EH (cell line): ENCODE results near the gene AHRR.

Experiments used
- DNase-seq: peaks from one replicate; pipeline ENCODE4 v3.0.0-alpha.2; 2015; ENCODE audit warnings: low read depth

AHRR gene

GRCh38 chr5:430214-430925 is 108.9 kb downstream of the AHRR start:
- no peak for DNase-seq

- peak; percentile 45 for DNase-seq
Measured at GRCh38 chr5:431001-431710, 109.6 kb downstream of the AHRR start.

DNA sequence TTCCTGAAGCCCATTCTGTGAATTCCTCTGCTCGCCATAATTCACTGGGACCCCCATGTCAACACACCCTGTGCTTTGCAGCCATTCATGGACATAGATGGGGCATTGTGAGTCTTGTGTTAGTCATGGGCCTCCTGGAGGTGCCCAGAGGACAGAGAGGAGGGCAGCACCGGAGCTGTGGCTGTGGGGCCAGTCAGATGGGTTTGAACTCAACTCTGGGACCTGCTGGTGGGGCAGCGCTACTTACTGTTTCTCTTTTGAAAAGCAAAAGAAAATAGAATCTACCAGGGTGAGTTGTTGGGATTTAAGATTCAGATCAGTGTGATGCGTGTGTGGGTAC is 110.2 kb downstream of the AHRR start:
- no peak for DNase-seq

GRCh38 chr5:432201-432927 is 110.8 kb downstream of the AHRR start:
- no peak for DNase-seq

DNA sequence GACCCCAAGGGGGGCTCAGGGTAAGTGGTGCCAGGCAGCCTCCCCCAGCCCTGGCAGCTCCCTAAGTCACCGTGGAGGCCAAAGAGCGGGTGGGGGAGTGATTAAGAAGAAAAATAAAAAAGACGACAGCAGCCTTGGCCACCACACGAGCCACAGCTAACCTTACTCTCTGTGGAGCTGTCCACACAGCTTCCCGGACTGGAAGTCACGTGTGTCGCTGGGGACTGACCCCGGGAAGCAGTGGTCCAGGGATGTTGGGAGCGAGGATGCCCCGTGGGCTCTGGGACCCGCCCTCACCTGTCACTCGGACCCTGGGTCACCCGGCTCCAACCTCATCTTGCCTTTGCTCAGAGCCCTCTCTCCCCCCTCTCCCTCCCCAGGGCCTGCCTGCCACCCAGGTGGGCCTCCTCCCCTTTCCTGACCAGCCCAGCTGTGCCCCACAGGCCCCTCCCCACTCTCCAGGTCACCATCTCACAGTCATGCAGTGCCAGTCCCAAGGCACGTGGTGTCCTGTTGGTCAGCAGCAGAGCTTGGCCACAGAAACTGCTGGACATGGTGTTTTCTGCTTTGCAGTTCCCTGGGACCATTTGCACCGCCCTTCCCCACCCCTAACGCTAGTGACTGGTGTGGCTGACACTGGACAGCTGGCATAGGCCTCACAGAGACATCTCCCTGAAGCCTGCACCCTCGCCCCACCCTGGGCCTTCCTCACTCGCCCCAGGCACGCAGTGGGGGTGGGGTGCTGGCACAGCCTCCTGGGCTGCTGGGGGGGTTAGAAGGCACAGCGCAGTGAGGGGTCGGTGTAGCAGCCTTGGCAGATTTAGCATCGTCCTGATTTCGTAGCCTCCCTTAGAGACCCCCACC is 111.6 kb downstream of the AHRR start:
- DNase-seq = no peak

DNA sequence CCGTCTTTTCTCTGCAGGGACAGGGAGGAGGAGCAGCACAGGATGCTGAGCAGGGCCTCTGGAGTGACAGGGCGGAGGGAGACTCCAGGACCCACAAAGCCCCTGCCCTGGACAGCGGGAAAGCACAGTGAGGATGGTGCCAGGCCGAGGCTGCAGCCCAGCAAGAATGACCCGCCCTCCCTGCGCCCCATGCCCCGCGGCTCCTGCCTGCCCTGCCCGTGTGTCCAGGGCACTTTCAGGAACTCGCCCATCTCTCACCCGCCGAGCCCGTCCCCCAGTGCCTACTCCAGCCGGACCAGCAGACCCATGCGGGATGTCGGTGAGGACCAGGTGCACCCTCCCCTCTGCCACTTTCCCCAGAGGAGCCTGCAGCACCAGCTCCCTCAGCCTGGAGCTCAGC is 112.3 kb downstream of the AHRR start:
- no peak for DNase-seq

GRCh38 chr5:434443-435146 is 113.1 kb downstream of the AHRR start:
- no peak for DNase-seq

GRCh38 chr5:435156-435790 is 113.8 kb downstream of the AHRR start:
- no peak for DNase-seq

DNA sequence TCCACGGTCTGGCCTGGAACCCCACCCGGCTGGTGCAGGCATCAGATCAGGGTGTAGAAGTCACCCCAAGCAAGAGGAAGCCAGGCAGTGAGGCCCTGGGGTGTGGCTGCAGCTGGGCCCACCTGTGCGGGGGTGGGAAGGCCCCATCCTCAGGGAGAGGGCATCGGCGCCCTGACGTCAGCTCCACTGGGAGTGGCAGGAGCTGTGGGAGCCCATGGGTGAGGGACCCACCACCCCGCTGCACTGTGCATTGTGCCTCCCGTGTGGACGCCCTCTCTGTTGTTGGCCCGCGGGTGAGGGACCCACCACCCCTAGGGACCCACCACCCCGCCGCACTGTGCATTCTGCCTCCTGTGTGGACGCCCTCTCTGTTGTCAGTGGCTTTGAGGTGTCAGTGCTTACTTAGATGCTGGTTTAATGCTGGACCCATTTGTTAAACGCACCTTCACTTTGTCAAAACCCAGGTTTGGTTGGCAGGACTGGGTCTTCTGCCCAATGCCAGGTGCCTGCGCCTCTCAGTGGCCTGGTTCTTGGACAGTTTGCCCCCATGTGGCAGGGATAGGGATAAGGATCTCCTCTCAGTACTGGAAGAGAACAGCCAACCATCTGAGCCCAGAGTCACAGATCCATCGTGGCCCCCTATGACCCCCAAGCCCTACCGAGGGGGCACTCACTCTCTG is 114.6 kb downstream of the AHRR start:
- DNase-seq = peak; percentile 52

DNA sequence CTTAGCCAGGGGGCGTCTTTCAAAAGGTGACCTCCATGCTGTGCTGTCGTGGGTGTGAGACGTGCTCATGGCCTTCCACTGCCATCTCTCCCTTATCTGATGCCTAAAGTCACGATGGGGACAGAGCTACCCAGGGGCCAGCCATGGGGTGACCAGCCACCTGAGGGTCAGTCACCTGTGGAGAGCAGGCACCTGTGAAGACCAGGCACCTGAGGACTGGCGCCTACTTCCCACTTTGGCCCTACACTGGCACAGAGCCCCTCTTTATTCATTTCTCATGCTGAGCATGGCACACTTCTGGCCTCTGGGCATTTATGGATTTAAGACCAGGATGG is 115.1 kb downstream of the AHRR start:
- no peak for DNase-seq

DNA sequence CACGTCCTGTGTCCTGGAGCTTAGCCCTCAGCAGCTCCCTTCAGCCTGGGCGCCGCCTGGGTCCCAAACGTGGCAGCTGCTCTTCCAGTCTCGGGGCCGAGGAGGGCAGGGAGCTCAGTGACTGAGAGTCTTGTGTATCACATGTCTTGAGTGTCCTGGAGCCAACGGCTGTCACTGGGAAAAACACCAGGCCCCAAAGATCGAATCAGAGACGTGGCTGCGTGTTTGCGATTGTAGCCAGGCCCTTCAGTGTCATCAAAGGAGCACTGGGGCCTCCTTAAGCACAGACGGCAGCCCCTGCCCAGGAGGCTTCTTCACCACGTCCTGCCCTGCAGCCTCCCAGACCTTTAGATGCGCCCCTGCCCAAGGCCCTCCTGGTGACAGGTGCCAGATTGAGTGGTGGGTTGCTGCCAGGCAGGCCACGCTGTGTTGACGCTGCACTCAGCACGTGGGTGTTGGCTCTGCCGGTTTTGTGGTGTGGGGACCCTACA is 115.8 kb downstream of the AHRR start:
- DNase-seq = no peak

DNA sequence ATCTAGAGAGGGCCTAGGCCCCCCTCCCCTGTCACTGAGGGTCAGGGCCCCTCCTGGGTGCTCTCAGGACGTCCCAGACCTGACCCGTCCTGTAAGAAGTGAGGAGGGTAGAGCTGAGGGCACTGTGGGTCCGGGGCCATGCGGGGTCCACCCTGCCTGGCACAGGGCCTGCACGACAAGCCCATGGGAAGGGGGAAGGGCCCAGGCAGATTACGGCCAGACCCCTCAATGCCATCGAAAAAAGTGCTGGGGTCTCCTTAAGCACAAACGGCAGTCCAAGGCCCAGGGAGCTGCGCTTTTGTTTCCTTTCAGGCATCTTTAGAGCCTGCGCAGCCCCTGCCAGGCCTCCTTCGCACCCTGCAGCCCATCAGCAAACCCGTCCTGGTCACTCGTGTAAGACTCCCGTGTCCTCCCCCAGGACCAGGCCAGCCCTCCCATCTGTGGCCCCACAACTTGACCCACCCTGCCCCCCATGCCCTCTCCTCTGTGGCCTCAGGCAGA is 117.0 kb downstream of the AHRR start:
- no peak for DNase-seq

DNA sequence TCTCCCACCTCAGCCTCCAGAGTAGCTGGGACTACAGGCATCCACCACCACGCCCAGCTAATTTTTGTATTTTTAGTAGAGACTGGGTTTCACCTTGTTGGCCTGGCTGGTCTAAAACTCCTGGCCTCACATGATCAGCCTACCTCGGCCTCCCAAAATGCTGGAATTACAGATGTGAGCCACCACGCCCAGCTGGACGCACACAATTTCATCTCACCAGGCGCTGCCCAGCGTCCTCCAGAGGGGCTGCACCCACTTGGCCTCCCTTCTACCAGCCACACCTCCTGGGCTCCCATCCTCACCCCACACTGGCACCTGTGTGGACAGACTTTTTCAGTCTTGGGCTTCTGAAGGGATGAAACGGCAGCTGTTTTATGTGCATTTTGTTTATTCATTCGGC is 117.7 kb downstream of the AHRR start:
- no peak for DNase-seq

- no peak for DNase-seq
Measured at GRCh38 chr5:439636-440035, 118.1 kb downstream of the AHRR start.

GRCh38 chr5:440401-441201 is 119.1 kb downstream of the AHRR start:
- no peak for DNase-seq

DNA sequence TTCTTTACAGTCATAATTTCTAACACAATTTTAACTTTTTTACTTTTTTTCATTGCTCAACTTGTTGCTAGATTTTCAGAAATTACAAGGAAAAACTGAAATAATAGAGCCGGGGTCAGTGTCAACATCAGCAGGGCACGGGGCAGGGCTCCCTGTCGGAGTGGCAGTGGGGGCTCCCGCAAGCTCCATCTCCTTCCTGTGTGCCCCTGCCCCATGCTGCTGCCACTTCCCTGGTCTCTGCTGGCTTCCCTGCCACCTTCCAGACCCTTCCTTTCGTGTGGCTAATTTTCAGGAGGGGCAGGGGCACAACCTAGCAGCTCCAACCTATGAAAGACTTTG is 120.5 kb downstream of the AHRR start:
- no peak for DNase-seq

DNA sequence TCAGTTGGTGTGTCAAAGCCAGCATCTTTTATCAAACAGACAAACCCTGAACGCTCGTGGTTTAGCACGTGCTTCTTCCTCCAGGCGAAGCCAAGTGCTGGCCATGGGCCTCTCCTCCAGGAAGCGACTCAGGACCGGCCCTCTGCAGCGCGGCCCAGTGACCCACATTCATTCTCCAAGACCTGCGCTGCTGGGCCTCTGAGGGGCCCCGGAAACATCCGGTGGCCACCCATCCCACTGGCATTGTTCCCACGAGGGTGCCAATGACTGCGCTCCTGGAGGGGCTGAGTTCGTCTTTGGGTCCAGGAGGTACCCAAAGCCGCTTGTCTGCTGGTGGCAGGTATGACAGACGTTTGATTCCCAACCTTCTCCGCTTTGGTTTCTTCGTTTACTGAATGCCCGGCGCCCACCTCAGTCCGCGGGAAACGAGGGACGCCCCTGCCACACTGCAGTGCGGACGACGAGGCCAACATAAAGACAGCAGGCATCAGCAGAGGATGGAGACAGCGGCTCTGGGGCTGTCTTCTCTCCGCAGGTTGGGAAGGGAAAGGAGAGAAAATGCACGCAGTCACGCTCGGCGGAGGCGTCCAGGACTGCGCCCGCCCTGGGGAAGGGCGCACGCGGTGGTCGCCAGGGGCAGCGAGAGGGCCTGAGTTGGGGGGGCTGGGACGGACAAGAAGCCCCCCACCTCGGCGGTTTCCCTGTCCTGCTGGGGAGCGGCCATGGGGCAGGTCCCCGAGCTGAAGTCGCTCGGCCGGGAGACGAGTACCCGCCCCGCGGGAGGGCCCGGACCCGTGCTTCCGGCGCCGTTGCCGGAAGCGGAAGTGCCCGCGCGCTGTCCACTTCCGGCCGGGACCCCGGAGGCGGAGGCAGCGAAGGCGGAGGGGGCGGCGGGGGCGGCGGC is 121.1 kb downstream of the AHRR start, which contains the start of gene EXOC3:
Gene EXOC3 (plus strand): TSS at position 842 of the 904 bp plus-strand sequence. CDS start 3,030 bp downstream, outside the sequence.
- DNase-seq = peak; percentile 76
